GM06990 (cell line): ENCODE data around the gene MRPL44.
"Not testable (repeated sequence)": the region's sequence is repeated elsewhere in the genome, so short reads cannot be mapped to it uniquely, and the experiment has no call there.

ENCODE experiments used
- DNase-seq: peaks from one replicate; pipeline ENCODE4 v3.0.0-alpha.2; 2011; ENCODE audit not compliant: insufficient read length; ENCODE audit errors: extremely low read depth
- H3K27me3 ChIP-seq: replicated peaks from 2 replicates; pipeline ENCODE4 v1.6.0; 2011; ENCODE audit warnings: low read length; ENCODE audit not compliant: control insufficient read depth, insufficient read depth
- H3K36me3 ChIP-seq: 2 replicates; pipeline ENCODE4 v1.5.1; 2011; ENCODE audit warnings: low read length; ENCODE audit not compliant: control insufficient read depth, insufficient read depth
- H3K4me3 ChIP-seq: replicated peaks from 2 replicates; pipeline ENCODE4 v1.5.1; 2011; ENCODE audit warnings: low read depth, mild to moderate bottlenecking, control low read depth, low read length
- TF ChIP-seq, protein P1 (sequence below): IDR thresholded peaks from 2 replicates; pipeline ENCODE4 v1.5.1; 2011; ENCODE audit warnings: low read length, control low read depth, mild to moderate bottlenecking, inconsistent platforms; ENCODE audit not compliant: insufficient read depth, poor library complexity, severe bottlenecking

MRPL44 gene

DNA sequence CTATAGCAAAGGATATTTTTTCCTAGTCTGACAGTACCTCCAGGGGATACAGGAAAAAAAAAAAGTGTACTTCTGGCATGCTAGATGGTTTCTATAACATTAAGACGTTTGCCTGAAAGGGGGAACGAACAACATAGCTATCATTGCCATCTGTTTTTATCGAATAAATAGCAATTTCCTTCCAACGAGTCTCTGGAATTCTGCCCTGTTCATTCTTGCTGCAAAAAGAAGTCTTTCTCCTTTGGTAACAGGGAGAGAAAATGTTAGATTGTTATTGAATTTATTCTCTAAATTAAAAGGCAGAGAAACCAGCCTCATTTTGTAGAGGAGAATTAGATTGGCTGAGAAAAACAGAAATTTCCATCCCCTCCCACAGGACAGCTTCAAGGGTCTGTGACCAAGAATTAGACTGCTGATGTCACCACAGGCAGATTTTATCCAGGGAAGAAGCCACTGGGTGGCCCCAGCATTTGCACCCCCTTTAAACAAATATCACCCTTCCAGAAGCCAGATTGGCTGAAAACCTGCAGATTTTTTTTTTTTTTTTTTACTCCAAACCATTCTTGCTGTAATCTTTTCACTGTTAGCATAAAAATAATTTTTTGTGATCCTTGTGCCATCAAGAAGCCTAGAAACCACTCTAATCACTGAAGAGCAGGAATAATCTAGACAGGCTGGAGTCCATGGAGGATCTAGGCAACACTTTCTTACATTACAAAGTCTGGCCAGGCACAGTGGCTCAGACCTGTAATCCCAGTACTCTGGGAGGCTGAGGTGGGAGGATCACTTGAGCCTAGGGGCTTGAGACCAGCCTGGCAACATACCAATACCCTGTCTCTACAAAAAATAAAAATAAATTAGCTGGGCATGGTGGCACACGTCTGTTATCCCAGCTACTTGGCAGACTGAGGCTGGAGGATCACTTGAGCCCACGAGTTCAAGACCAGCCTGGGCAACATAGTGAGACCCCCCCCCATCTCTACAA, 24.2 kb upstream of the MRPL44 start:
- Histone ChIP-seq H3K36me3 (peaks cover 1% of the 10 kb centered on the region), H3K4me3 (no peak overlapping the region), H3K27me3 (no peaks in the 10 kb centered on the region)
- DNase-seq: no peak
- TF ChIP-seq, protein P1, sequence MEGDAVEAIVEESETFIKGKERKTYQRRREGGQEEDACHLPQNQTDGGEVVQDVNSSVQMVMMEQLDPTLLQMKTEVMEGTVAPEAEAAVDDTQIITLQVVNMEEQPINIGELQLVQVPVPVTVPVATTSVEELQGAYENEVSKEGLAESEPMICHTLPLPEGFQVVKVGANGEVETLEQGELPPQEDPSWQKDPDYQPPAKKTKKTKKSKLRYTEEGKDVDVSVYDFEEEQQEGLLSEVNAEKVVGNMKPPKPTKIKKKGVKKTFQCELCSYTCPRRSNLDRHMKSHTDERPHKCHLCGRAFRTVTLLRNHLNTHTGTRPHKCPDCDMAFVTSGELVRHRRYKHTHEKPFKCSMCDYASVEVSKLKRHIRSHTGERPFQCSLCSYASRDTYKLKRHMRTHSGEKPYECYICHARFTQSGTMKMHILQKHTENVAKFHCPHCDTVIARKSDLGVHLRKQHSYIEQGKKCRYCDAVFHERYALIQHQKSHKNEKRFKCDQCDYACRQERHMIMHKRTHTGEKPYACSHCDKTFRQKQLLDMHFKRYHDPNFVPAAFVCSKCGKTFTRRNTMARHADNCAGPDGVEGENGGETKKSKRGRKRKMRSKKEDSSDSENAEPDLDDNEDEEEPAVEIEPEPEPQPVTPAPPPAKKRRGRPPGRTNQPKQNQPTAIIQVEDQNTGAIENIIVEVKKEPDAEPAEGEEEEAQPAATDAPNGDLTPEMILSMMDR: no peak

DNA sequence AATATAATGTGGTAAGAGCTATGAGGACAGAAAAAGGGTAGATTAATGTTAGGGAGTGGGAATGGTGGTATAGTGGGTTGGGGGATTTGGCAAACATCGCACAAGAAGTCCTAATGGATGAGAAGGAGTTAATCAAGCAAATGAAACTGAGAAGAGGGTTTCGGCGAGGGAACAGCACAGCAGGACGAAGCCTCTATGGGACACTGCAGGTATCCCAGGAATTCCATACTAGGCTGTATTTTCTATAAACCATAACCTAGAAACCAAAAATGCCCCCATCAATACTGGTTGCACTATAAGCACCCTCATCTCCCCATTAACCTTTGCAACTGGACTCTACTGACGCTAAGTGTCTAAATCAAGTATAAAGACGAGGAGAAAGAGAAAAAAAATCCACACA, 22.4 kb upstream of the MRPL44 start:
- no peaks in the 10 kb centered on the region; the same call in 1 of the 2 replicates for H3K36me3 ChIP-seq
- no peak for DNase-seq
- TF ChIP-seq, protein P1: no peak

DNA sequence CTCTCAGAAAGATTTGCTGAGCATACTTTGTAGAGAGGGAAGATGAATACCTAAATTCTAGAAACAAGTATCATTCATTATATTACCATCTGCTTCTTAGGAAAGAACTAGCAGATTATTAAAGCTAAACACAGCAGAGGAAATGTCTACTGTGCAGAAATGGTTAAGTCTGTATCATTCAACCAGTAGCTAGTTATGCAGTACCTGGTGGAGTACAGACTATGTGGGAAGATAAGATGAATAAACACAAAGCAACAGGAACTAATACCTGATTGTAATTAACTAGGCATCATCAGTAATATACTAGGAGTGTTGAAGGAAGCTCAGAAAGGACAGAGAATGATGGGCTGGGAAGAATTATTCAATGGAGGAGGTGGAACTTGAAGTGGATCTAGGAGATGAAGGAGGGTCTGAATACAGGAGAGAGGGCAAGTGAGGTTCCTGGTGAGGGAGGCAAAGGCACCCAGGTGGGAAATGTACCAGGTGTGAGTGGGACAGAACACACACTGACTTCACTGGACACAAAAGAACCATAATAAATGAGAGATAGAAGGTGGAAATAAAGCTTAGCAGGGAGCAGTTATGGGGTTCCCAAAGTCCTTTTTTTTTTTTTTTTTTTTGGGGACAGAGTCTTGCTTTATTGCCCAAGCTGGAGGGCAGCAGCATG, 21.7 kb upstream of the MRPL44 start:
- DNase-seq: no peak
- Histone ChIP-seq H3K36me3 (no peaks in the 10 kb centered on the region; the same call in 1 of the 2 replicates), H3K4me3 (no peak overlapping the region), H3K27me3 (no peaks in the 10 kb centered on the region)
- TF ChIP-seq, protein P1: no peak

More for the DNA sequence above, 22.4 kb upstream of the MRPL44 start:
- Histone ChIP-seq H3K27me3 (no peaks in the 10 kb centered on the region), H3K4me3 (no peak overlapping the region)

DNA sequence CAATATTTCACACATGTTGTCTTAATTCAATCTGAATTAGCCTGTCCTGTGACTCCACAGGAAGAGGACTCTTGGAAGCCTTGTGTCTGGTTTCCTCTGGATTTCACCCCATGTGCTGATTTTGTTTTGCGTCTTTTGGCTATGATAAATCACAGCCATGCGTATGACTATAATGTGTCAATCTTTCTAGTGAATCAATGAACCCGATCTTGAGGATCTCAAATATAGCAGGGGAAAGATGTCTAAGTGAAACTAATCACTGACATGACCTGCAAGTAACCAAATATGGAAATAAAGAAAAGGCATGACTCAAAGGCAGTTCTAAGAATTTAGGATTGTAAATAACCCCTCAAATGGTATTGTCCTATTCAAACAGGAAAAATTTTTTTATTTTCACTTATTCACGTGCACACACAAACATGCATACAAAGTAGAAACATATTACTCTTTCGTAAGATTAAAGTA, 20.4 kb upstream of the MRPL44 start:
- H3K36me3 ChIP-seq: no peaks in the 10 kb centered on the region; the same call in 1 of the 2 replicates
- H3K4me3 ChIP-seq: no peak overlapping the region
- no peaks in the 10 kb centered on the region for H3K27me3 ChIP-seq
- TF ChIP-seq, protein P1: no peak
- no peak for DNase-seq

DNA sequence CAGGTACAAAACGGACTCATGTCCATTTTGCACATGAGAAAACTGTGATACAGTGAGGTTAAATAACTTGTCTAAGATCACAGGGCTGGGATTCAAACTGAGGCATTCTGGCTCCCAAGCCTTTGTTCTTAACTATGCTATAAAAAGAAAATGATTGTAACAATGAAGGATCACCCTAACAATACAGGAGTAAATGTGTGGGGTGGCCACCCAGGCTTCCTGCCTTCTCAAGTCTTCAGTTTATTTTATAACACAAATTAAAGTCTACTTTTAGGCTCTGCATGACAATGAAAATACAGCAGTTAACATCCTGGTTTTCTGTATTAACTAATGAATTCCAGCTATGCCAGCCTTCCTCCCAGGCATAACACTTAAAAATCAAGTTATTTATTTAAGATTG, 19.7 kb upstream of the MRPL44 start:
- Histone ChIP-seq H3K4me3 (no peak overlapping the region), H3K36me3 (no peaks in the 10 kb centered on the region; the same call in 1 of the 2 replicates), H3K27me3 (no peaks in the 10 kb centered on the region)
- DNase-seq: no peak
- TF ChIP-seq, protein P1: no peak

DNA sequence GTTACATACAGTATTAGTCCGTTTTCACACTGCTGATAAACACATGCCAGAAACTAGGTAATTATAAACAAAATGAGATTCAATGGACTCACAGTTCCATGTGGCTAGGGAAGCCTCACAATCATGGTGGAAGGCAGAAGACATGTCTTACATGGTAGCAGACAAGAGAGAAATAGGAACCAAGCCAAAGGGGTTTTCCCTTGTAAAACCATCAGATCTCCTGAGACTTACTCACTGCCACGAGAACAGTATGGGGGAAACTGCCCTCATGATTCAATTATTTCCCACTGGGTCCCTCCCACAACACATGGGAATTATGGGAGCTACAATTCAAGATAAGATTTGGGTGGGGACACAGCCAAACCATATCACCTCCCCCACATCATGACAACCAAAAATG, 17.8 kb upstream of the MRPL44 start:
- DNase-seq, H3K4me3 ChIP-seq: not testable (repeated sequence)

More for the DNA sequence above, 17.8 kb upstream of the MRPL44 start:
- not testable (repeated sequence) for H3K27me3 ChIP-seq, H3K36me3 ChIP-seq
